ENCODE results near the gene IGFL2.
"Not testable (repeated sequence)": the region's sequence is repeated elsewhere in the genome, so short reads cannot be mapped to it uniquely, and the experiment has no call there.

The IGFL2 gene

GRCh38 chr19:46147791-46148288 is at the start of gene IGFL2:
Gene IGFL2, plus strand, starts transcription at chr19:46148238. Its CDS starts 41 bp downstream, at chr19:46148279.
- DNase-seq (ENCODE audit: low read depth in 3 of 3): peak in 2 of 3 donors; percentile 22 to 27

GRCh38 chr19:46100344-46100743 is 47.7 kb upstream of the IGFL2 start:
- DNase-seq (ENCODE audit: low read depth in 3 of 3): no peak

GRCh38 chr19:46101293-46101692 is 46.7 kb upstream of the IGFL2 start:
- DNase-seq (ENCODE audit: low read depth in 3 of 3): no peak

- not testable (repeated sequence) for DNase-seq (ENCODE audit: low read depth in 3 of 3)
These were observed 45.7 kb upstream of the IGFL2 start for GRCh38 chr19:46102333-46102732.

- DNase-seq (ENCODE audit: low read depth in 3 of 3): no peak
These were observed 40.7 kb upstream of the IGFL2 start for GRCh38 chr19:46107371-46107770.

GRCh38 chr19:46109876-46110275 is 38.2 kb upstream of the IGFL2 start:
- DNase-seq (ENCODE audit: low read depth in 3 of 3): no peak

GRCh38 chr19:46111376-46111775 is 36.7 kb upstream of the IGFL2 start:
- DNase-seq (ENCODE audit: low read depth in 3 of 3): no peak

GRCh38 chr19:46112527-46112926 is 35.5 kb upstream of the IGFL2 start:
- DNase-seq (ENCODE audit: low read depth in 3 of 3): no peak

- no peak for DNase-seq (ENCODE audit: low read depth in 3 of 3)
These were observed 34.3 kb upstream of the IGFL2 start for GRCh38 chr19:46113726-46114125.

GRCh38 chr19:46115396-46116106 is 32.5 kb upstream of the IGFL2 start:
- DNase-seq (ENCODE audit: low read depth in 3 of 3): peak; percentile 33 to 66 (median 57)

- DNase-seq (ENCODE audit: low read depth in 3 of 3): no peak
These were observed 31.9 kb upstream of the IGFL2 start for GRCh38 chr19:46116121-46116520.

- no peak for DNase-seq (ENCODE audit: low read depth in 3 of 3)
These were observed 29.9 kb upstream of the IGFL2 start for GRCh38 chr19:46118136-46118535.

- no peak for DNase-seq (ENCODE audit: low read depth in 3 of 3)
These were observed 23.4 kb upstream of the IGFL2 start, which contains the start of gene IGFL3 for GRCh38 chr19:46124638-46125115. Gene IGFL3, minus strand, starts transcription at chr19:46124688. Its CDS starts 39 bp downstream, at chr19:46124649.

GRCh38 chr19:46125447-46125846 is 22.6 kb upstream of the IGFL2 start:
- no peak for DNase-seq (ENCODE audit: low read depth in 3 of 3)

- no peak for DNase-seq (ENCODE audit: low read depth in 3 of 3)
These were observed 21.9 kb upstream of the IGFL2 start for GRCh38 chr19:46126086-46126580.

- DNase-seq (ENCODE audit: low read depth in 3 of 3): no peak
These were observed 16.4 kb upstream of the IGFL2 start for GRCh38 chr19:46131485-46132143.

GRCh38 chr19:46132508-46133100 is 15.4 kb upstream of the IGFL2 start:
- DNase-seq (ENCODE audit: low read depth in 3 of 3): no peak

- DNase-seq (ENCODE audit: low read depth in 3 of 3): no peak
These were observed 14.9 kb upstream of the IGFL2 start for GRCh38 chr19:46133101-46133627.

- DNase-seq (ENCODE audit: low read depth in 3 of 3): no peak
These were observed 14.2 kb upstream of the IGFL2 start for GRCh38 chr19:46133777-46134241.

GRCh38 chr19:46134527-46134926 is 13.5 kb upstream of the IGFL2 start:
- no peak for DNase-seq (ENCODE audit: low read depth in 3 of 3)

GRCh38 chr19:46137915-46138473 is 10.0 kb upstream of the IGFL2 start:
- no peak for DNase-seq (ENCODE audit: low read depth in 3 of 3)

GRCh38 chr19:46141421-46141820 is 6.6 kb upstream of the IGFL2 start:
- DNase-seq (ENCODE audit: low read depth in 3 of 3): no peak

Data from stimulated activated CD4-positive, alpha-beta T cell treated with anti-CD3 and anti-CD28 coated beads, TNF-alpha, amount 100 ng/mL, for 48 hours (primary cell).